Thyroid gland (tissue), 4 donors: ENCODE measurements around the gene LRMDA. TPM values are rescaled to one million over a fixed set of nuclear protein-coding genes. Genes with fewer than 3 reads are reported as not detected.

Experiments
- DNase-seq, 2 donors: peaks; one replicate each; pipeline ENCODE4 v3.0.0-alpha.2; 2019
- H3K27ac ChIP-seq, 3 donors: fragments of 200-600 bp; sonication (generic); 1 replicate in 2 of 3; 2 replicates in 1 of 3; pipeline ENCODE4 v1.5.1; 2016 to 2019; ENCODE audit warnings: mild to moderate bottlenecking in 1 of 3, moderate library complexity in 1 of 3
- H3K27me3 ChIP-seq: fragments of 200-600 bp; sonication (generic); one replicate; pipeline ENCODE4 v1.5.1; 2019
- H3K36me3 ChIP-seq, 2 donors: fragments of 200-600 bp; sonication (generic); one replicate each; pipeline ENCODE4 v1.5.1; 2016 to 2019
- H3K4me1 ChIP-seq, 2 donors: fragments of 200-600 bp; sonication (generic); one replicate each; pipeline ENCODE4 v1.5.1; 2017 to 2019
- H3K4me3 ChIP-seq, 3 donors: fragments of 200-600 bp; sonication (generic); replicated peaks in 1 of 3; 1 replicate in 2 of 3; 2 replicates in 1 of 3; pipeline ENCODE4 v1.5.1; 2016; ENCODE audit warnings: mild to moderate bottlenecking in 1 of 3
- H3K9me3 ChIP-seq: fragments of 200-600 bp; sonication (generic); one replicate; pipeline ENCODE4 v1.5.1; 2017
- POLR2A ChIP-seq, 2 donors: fragments of 450-650 bp; IDR thresholded peaks; one replicate each; pipeline ENCODE4 v1.6.1; 2017; ENCODE audit warnings: antibody characterized with exemption in 2 of 2, mild to moderate bottlenecking in 2 of 2, moderate library complexity in 1 of 2
- WGBS, 2 donors: methylation state at CpG; one replicate each; pipeline ENCODE4 v1.1.5; 2017; 5-methylcytosine and 5-hydroxymethylcytosine counted together
- intact Hi-C: fragments of 100-400 bp; cut with DNase I; formaldehyde crosslinking; loops from one replicate; pipeline ENCODE4 v1.15.1; 2023
- total RNA-seq, 4 donors: library from RNA; depleted of rRNA; stranded (reverse); fragments of >200 nt; gene quantifications; one replicate each; pipeline ENCODE4 v1.2.3, GENCODE V29; 2016
- TF ChIP-seq, protein P1 (sequence below), 6 experiments: fragments of 200-600 bp in 3 of 6; fragments of 450-650 bp in 3 of 6; sonication (generic) in 3 of 6; IDR thresholded peaks; one replicate each; pipeline ENCODE4 v1.5.1; 2016 to 2019; ENCODE audit warnings: antibody characterized with exemption in 6 of 6, mild to moderate bottlenecking in 2 of 6, inconsistent platforms in 1 of 6, moderate library complexity in 1 of 6

LRMDA gene
- total RNA-seq, 4 donors from 2014 or later, result 16.5 to 31.7 (median 23.2) TPM

DNA sequence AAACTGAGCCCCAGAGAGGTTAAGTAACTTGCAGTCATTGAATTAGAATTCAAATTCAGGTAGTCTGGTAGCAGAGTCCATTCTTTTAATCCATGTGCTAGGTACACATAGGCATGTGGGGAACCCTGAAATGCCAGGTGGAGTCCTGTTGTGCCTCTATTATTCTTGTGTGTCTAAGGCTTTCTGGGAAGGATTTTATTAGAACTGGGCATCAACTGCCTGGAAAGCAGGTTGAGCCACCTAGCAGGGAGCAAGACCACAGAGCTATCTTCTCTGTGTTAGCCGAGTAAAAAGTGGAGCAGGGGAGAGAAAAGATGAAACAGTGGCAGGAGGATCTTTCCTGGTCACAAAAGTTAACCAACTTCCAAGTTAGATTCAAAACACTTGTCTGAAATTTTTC lies 494.6 kb downstream of the LRMDA start:
- 89 to 97% methylated on average over 1 of the region's 1 CpG for WGBS, 2 donors
- intact Hi-C loops, result loop anchor here (10.0 kb wide), 1 partner anchor 109 kb away; no protein-coding TSS in a partner anchor
- Histone ChIP-seq H3K27ac (no peak overlapping the region), H3K4me3 (no peak overlapping the region), H3K27me3 (no peaks in the 10 kb centered on the region), H3K36me3 (no peaks in the 10 kb centered on the region), H3K9me3 (no peaks in the 10 kb centered on the region), H3K4me1 (no peaks in the 10 kb centered on the region)
- TF ChIP-seq, protein P1, sequence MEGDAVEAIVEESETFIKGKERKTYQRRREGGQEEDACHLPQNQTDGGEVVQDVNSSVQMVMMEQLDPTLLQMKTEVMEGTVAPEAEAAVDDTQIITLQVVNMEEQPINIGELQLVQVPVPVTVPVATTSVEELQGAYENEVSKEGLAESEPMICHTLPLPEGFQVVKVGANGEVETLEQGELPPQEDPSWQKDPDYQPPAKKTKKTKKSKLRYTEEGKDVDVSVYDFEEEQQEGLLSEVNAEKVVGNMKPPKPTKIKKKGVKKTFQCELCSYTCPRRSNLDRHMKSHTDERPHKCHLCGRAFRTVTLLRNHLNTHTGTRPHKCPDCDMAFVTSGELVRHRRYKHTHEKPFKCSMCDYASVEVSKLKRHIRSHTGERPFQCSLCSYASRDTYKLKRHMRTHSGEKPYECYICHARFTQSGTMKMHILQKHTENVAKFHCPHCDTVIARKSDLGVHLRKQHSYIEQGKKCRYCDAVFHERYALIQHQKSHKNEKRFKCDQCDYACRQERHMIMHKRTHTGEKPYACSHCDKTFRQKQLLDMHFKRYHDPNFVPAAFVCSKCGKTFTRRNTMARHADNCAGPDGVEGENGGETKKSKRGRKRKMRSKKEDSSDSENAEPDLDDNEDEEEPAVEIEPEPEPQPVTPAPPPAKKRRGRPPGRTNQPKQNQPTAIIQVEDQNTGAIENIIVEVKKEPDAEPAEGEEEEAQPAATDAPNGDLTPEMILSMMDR (IDR thresholded peaks at IDR 0.05), result no peak
- TF ChIP-seq POLR2A (IDR thresholded peaks at IDR 0.05), result no peak
- no peak for DNase-seq

DNA sequence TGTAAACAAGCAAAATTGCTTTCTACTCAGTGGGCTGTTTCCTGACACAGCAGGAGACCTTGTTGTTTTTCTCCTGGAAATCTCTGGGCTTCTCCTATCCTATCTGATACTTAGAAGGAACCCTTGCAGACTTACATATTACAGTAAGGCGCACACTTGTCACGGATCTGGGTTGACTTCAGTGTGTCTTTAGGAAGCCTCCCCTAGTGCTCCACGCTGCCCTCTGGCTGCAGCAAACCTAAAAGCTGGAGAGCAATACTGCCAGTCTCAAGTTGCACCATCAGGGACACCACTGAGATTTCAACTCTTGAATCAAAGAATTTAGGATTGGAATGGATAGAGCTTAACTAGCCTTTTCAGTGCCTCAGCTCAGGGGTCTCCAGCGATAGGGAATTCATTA lies 495.3 kb downstream of the LRMDA start:
- TF ChIP-seq, protein P1 (IDR thresholded peaks at IDR 0.05), result peak in 2 of 6 experiments; percentile 14 to 62
- no peak for TF ChIP-seq POLR2A (IDR thresholded peaks at IDR 0.05)
- intact Hi-C loops, result loop anchor here (10.0 kb wide), 1 partner anchor 108 kb away; no protein-coding TSS in a partner anchor
- 91 to 95% methylated on average over 4 of the region's 4 CpGs for WGBS, 2 donors

DNA sequence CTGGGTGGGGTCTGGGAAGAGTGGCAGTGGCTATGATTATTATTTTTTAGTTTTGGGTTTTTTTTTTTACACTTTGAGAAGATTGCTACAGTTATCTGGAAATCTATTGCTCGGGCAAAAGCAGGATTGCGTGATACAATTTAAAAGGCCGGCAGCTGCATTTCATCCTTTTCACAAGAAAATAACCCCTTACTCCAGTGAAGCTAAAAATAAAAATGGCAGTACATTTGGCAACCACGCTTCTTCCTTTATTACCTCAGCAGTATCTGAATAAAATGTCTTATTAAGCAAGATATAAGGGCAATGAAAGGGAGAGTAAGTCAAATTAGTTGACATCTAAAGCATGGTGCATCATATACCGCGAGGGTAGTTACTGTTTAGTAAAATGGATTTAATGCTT lies 496.8 kb downstream of the LRMDA start:
- Histone ChIP-seq H3K4me3 (no peak overlapping the region), H3K27ac (no peak overlapping the region), H3K4me1 (no peaks in the 10 kb centered on the region), H3K9me3 (no peaks in the 10 kb centered on the region), H3K27me3 (no peaks in the 10 kb centered on the region), H3K36me3 (no peaks in the 10 kb centered on the region)
- no peak for DNase-seq
- 95 to 96% methylated on average over 6 of the region's 6 CpGs for WGBS, 2 donors
- intact Hi-C loops, result loop anchor here (10.0 kb wide), 1 partner anchor 107 kb away; no protein-coding TSS in a partner anchor
- TF ChIP-seq POLR2A (IDR thresholded peaks at IDR 0.05), result no peak
- TF ChIP-seq, protein P1 (IDR thresholded peaks at IDR 0.05), result no peak

More for the DNA sequence above, 495.3 kb downstream of the LRMDA start:
- H3K36me3 ChIP-seq, result no peaks in the 10 kb centered on the region
- H3K27ac ChIP-seq, result no peak overlapping the region
- no peak overlapping the region for H3K4me3 ChIP-seq
- H3K4me1 ChIP-seq, result no peaks in the 10 kb centered on the region
- no peaks in the 10 kb centered on the region for H3K9me3 ChIP-seq
- no peak for DNase-seq
- no peaks in the 10 kb centered on the region for H3K27me3 ChIP-seq

DNA sequence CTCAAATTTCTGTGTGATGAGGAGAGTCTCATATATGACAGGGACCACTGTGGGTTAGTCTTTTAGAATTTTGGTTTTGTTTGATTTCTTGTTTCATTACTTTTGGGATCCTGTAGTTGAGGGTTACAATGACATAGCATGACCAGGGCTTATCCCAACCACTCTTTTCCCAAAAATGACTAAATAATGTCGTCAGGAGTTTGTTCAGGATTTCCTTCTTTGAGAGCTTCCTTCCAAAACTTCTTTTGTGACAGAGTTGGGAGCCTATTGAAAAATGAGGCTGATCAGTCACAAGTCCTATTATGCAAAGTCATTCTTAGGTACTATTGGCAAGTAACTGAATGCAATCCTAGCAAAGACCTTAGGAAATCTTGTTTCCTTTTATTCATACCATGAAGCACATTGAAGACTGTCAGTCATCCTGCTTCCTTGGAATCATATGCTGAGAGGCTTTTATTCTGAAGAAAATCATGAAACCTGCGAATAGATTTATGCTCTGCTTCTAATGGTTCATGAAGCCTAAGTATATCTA lies 498.3 kb downstream of the LRMDA start:
- Histone ChIP-seq H3K36me3 (no peaks in the 10 kb centered on the region), H3K4me1 (no peaks in the 10 kb centered on the region), H3K27ac (no peak overlapping the region), H3K4me3 (no peak overlapping the region), H3K27me3 (no peaks in the 10 kb centered on the region), H3K9me3 (no peaks in the 10 kb centered on the region)
- DNase-seq, result no peak
- TF ChIP-seq, protein P1 (IDR thresholded peaks at IDR 0.05), result no peak
- no peak for TF ChIP-seq POLR2A (IDR thresholded peaks at IDR 0.05)
- intact Hi-C loops, result loop anchor here (10.0 kb wide), 1 partner anchor 105 kb away; no protein-coding TSS in a partner anchor
- 75 to 84% methylated on average over 2 of the region's 2 CpGs for WGBS, 2 donors

DNA sequence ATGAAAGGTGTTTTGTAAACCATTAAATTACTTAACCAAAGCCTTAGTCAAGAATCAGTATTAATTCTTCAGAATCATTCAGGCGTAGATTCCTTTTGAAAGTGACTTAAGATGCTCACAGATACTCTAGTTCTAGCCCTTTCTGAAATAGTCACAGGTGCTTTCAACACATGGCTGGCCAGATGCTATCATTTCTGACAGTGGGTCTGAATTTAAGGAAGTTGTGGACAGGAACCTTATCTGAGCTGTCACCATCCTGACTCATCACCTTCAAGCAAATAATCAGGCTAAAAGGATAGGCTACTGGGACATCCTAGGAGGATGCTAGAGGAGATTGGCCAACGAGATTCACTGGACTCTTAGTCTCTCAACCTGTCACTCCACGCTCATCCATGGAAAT lies 501.5 kb downstream of the LRMDA start:
- TF ChIP-seq, protein P1 (IDR thresholded peaks at IDR 0.05), result no peak
- no peak for TF ChIP-seq POLR2A (IDR thresholded peaks at IDR 0.05)
- no peak for DNase-seq
- no peak overlapping the region for H3K27ac ChIP-seq
- no peak overlapping the region for H3K4me3 ChIP-seq
- H3K4me1 ChIP-seq, result peaks cover 0 to 9% of the 10 kb centered on the region in 2 donors
- no peaks in the 10 kb centered on the region for H3K9me3 ChIP-seq
- H3K27me3 ChIP-seq, result no peaks in the 10 kb centered on the region
- WGBS, 2 donors, result 92% methylated on average over 3 of the region's 3 CpGs
- intact Hi-C loops, result no loop called here
- H3K36me3 ChIP-seq, result no peaks in the 10 kb centered on the region
